Measurements from ENCODE around the gene LPP.

- no peak for TF ChIP-seq POLR2AphosphoS5 (IDR thresholded peaks at IDR 0.05; ENCODE audit: borderline replicate concordance, low read depth, low read length)
- TF ChIP-seq EZH2 (IDR thresholded peaks at IDR 0.05) = no peak
- no peak for TF ChIP-seq FOXP2 (optimal IDR thresholded peaks at IDR 0.05; ENCODE audit: control extremely low read depth, extremely low read length, insufficient read depth)
These were observed 152.6 kb downstream of the LPP start for GRCh38 chr3:188306435-188307005.

All from SK-N-MC (cell line).